T-helper 17 cell (primary cell): Measurements from ENCODE around the gene CFAP100. TPM values are rescaled to one million over a fixed set of nuclear protein-coding genes. Genes with fewer than 3 reads are reported as not detected.

Experiments
- ATAC-seq: fragments of 150-1000 bp; cut with Tn5 transposase; 2 replicates; pipeline ENCODE4 v1.10.0; 2021; ENCODE audit warnings: mild to moderate bottlenecking, moderate library complexity
- DNase-seq, 3 donors: peaks; one replicate each; pipeline versions ENCODE4 v3.0.0 to v3.0.0-alpha.2; 2020 to 2021
- H3K9me3 ChIP-seq: one replicate; pipeline ENCODE4 v1.7.0; 2013; ENCODE audit warnings: low read length, mild to moderate bottlenecking; ENCODE audit not compliant: control insufficient read depth, poor library complexity, severe bottlenecking
- H3K27ac Mint-ChIP-seq: one replicate; pipeline ENCODE4 v1.8.0; 2022; ENCODE audit warnings: mild to moderate bottlenecking, moderate library complexity, mixed read lengths
- H3K27me3 Mint-ChIP-seq: one replicate; pipeline ENCODE4 v1.8.0; 2022; ENCODE audit warnings: mixed read lengths
- H3K36me3 Mint-ChIP-seq: one replicate; pipeline ENCODE4 v1.8.0; 2022; ENCODE audit warnings: low read depth, mixed read lengths
- H3K4me1 Mint-ChIP-seq: one replicate; pipeline ENCODE4 v1.8.0; 2022; ENCODE audit warnings: mild to moderate bottlenecking, mixed read lengths
- H3K4me3 Mint-ChIP-seq: one replicate; pipeline ENCODE4 v1.8.0; 2022; ENCODE audit warnings: mild to moderate bottlenecking, moderate library complexity, mixed read lengths
- total RNA-seq, 4 donors: library from RNA in 2 of 4; stranded (reverse) in 2 of 4; gene quantifications; one replicate each; pipeline ENCODE4 v1.2.3 and lab custom pipeline; 2022 to 2026

Gene CFAP100
- total RNA-seq, 2 donors from 2014 or later: not detected

DNA sequence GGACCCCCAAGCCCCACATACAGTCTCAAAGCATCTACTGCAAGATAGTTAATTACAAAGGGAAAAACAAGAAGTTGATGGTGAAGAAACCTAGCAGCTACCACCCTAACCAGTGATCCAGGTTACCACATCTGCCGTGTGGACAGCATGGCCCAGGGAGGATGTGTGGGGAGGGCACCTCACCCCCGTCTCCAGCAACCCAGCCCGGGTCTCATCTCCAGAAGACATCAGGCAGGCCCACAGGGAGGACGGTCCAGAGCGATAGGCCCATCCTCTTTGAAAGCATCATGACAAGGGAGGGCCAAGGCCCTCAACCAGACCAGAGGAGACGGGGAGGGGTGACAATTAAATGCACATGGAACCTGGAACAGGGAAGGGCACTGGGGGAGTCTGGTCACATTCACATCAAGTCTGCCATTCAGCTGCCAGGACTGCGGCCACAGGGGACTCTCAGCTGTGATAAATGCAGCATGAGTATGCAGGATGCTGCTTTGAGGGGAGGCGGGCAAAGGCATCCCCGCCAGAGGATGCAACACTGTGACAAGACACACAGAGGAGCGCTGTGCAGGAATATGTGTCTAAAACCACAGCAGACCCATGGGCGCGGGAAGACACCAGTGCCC, 62.2 kb downstream of the CFAP100 start:
- Mint-ChIP-seq H3K4me1 (peaks cover 15% of the 10 kb centered on the region), H3K36me3 (peaks cover 10% of the 10 kb centered on the region), H3K4me3 (no peak overlapping the region), H3K27ac (no peak overlapping the region), H3K27me3 (no peaks in the 10 kb centered on the region)
- no peak for ATAC-seq
- DNase-seq: no peak
- H3K9me3 ChIP-seq: no peaks in the 10 kb centered on the region

DNA sequence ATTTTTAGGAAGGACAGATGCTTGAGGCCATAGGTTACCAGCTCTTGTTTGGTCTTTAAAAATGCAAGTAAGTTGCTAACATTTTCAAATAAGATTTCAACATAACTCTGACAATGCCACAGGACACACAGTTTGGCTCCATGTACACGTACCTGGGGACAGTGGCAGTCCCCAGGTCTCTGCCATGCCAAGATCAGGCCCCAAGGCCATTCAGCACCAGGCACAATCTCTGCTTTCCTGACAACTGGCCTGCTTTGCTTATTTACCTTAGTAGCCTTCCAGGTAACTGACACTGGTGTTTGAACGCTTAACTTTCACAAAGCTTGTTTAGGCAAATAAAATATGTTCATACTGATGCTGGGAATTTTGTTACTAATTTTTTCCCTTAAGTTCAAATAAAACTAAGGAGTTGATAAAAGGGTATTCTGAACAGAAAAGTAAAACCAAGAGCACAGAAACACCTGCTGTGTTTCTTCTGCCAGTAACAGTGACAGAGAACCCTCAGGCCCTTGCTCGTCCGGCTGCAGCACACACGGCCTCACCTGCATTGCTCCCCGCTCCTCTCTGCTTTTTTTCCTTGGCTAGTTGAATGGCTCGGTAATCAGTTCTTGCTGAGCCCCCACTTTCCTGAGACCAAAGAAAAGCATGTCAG, 64.5 kb downstream of the CFAP100 start:
- H3K36me3 Mint-ChIP-seq: peaks cover 10% of the 10 kb centered on the region
- peaks cover 15% of the 10 kb centered on the region for H3K4me1 Mint-ChIP-seq
- ATAC-seq: no peak
- DNase-seq: no peak
- H3K27ac Mint-ChIP-seq: peak overlapping the region; percentile 43
- H3K27me3 Mint-ChIP-seq: no peaks in the 10 kb centered on the region
- H3K4me3 Mint-ChIP-seq: no peak overlapping the region
- H3K9me3 ChIP-seq: no peaks in the 10 kb centered on the region

DNA sequence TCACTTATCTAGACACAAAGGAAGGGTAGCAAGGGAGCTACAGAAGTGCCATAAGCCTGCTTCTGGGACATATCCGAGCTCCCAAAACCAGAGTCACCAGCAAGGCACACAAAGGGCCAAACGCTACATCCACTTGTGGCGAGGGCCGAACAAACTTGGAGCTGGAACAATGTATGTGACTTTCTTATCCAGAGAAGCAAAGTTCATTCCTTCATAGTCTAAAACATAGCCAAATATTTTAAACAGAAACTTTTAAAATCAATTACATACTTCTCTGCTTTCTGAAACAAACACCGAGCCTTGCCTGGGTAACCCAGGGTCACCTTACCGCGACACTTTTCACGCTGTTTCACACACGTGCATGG, 65.0 kb downstream of the CFAP100 start:
- DNase-seq (no peak), ATAC-seq (no peak)
- no peaks in the 10 kb centered on the region for H3K9me3 ChIP-seq
- Mint-ChIP-seq H3K27me3 (no peaks in the 10 kb centered on the region), H3K36me3 (peaks cover 8% of the 10 kb centered on the region), H3K27ac (no peak overlapping the region), H3K4me1 (peaks cover 14% of the 10 kb centered on the region), H3K4me3 (no peak overlapping the region)

DNA sequence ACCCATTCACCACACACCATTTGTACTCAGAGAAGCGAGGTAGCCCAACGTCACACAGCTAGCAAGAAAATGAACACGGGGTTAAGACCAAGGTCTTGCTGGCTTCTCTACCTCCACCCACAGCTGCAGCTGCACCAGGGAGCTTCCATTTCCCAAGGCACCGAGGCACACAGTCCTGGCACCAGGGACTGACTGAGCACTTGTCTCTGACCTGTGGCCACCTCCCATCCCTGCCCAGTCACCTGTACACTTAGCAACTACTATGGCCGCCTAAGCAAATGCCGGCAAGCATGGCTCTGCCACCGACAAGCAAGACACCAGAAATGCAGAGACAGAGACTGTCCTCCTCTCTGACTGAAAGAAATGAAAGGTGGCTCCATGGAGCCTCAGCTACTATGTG, 65.7 kb downstream of the CFAP100 start:
- Mint-ChIP-seq H3K27ac (no peak overlapping the region), H3K36me3 (peaks cover 8% of the 10 kb centered on the region), H3K4me1 (peaks cover 14% of the 10 kb centered on the region), H3K27me3 (no peaks in the 10 kb centered on the region), H3K4me3 (no peak overlapping the region)
- ATAC-seq (no peak), DNase-seq (no peak)
- H3K9me3 ChIP-seq: no peaks in the 10 kb centered on the region

DNA sequence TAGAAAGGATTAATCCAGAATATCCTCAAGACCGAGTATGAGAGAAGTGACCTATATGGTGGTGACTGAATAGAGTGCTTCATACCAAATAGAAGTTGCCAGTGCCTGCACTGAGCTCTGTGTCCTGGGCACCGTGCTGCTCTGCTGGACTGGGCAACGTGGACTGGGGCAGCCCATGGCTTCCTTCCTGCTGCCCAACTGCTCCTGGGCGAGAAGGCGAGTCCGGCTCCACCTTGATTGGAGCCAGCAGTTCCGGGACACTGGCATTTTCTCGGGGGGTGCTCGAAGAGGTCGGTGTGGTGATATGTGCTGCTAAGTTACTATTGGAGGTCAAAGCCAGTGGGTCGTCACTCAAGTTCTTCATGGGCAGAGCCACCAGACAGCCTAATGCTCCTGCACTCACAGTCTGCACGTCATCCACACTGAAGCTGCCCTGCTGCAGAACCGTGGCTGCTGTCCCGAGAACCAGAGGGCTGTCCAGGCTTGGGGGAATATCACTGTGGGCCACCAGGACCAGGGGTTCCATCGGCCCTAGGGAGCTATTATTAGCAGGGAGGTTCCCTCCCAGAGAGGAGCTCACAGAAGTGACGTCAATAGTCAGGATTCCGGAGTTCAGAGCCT, 66.9 kb downstream of the CFAP100 start:
- H3K4me1 Mint-ChIP-seq: peaks cover 17% of the 10 kb centered on the region
- no peaks in the 10 kb centered on the region for H3K27me3 Mint-ChIP-seq
- H3K36me3 Mint-ChIP-seq: peaks cover 8% of the 10 kb centered on the region
- H3K27ac Mint-ChIP-seq: no peak overlapping the region
- no peaks in the 10 kb centered on the region for H3K9me3 ChIP-seq
- ATAC-seq (no peak), DNase-seq (no peak)
- H3K4me3 Mint-ChIP-seq: no peak overlapping the region

DNA sequence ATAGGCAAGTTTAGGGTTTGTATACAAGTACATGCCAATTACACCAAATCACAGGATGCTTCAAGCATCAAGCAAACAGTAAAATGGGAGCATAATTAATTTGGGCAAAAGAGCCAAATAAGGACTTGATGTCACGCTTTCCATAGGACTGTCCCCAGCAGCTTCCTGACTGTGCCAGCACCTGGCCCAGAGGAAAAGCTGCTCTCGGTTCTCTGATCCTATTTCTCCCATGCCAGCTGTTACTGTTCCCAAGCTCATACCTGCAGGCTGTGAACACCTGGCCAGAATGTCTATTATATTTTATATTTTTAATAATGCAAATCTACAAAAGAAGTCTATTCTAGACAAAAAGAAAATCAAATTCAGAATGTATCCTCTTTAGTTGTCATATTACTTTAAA, 68.8 kb downstream of the CFAP100 start:
- Mint-ChIP-seq H3K4me3 (no peak overlapping the region), H3K36me3 (peaks cover 11% of the 10 kb centered on the region), H3K27me3 (no peaks in the 10 kb centered on the region), H3K27ac (no peak overlapping the region), H3K4me1 (peaks cover 24% of the 10 kb centered on the region)
- H3K9me3 ChIP-seq: no peaks in the 10 kb centered on the region
- no peak for DNase-seq
- ATAC-seq: no peak

DNA sequence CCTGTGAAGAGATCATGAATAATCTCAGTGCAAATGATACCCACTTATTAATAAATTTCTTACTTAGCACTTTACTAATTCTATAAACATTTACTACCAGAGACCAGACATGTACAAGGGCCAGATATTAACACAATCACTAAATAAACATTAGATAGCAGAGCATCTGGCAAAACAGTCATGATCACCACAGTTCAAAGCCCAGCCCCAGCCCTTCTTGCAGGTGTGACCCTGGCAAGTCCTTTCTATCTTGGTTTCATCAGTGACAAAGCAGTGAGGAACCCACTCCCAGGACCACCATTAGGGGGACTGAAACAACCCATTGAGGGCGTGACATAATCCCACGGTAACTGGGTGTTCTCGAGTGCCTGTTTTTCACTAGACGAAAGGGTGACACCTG, 69.4 kb downstream of the CFAP100 start:
- ATAC-seq (no peak), DNase-seq (no peak)
- Mint-ChIP-seq H3K4me1 (peaks cover 30% of the 10 kb centered on the region), H3K27ac (peak overlapping the region; percentile 43), H3K36me3 (peaks cover 11% of the 10 kb centered on the region), H3K27me3 (no peaks in the 10 kb centered on the region), H3K4me3 (no peak overlapping the region)
- no peaks in the 10 kb centered on the region for H3K9me3 ChIP-seq

DNA sequence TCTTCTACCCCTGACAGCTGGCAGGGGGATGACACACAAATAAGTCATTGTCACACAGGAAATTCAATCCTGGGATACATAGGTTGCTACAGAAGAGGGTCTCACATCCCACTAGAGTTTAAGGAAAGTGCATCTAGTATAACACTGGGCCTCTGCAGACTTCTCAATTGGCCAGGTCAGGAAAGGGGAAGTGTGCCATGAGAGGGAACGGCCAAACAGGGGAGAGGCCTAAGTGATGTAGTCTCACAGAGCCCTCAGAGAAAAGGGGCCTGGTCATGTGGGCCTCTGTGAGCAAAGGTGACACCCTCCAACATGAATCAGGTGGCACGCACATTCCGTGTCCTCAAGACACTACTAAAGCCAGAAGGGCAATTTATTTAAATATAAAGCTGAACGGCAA, 69.8 kb downstream of the CFAP100 start:
- peaks cover 34% of the 10 kb centered on the region for H3K4me1 Mint-ChIP-seq
- no peak overlapping the region for H3K4me3 Mint-ChIP-seq
- peaks cover 14% of the 10 kb centered on the region for H3K36me3 Mint-ChIP-seq
- ATAC-seq: no peak
- DNase-seq: no peak
- peak overlapping the region; percentile 43 for H3K27ac Mint-ChIP-seq
- no peaks in the 10 kb centered on the region for H3K27me3 Mint-ChIP-seq
- no peaks in the 10 kb centered on the region for H3K9me3 ChIP-seq

DNA sequence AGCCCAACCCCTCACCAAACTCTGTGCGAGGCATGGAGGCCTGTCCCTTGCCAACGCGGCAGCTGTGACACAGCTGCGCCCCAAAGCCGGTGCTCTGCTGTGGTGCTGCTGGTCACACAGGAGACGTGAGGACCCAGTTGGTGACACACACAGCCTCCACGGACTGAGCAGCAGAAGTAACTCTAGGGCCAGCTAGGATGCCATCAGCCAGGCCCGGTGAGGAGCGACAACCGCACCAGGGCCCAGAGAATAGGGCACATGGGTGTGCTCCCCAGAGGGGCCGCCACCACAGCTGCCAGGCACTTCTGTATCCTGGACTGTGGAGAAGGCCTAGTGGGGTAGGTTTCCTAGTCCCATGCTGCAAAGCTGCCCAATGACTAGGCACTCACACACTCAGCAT, 70.3 kb downstream of the CFAP100 start:
- no peaks in the 10 kb centered on the region for H3K9me3 ChIP-seq
- Mint-ChIP-seq H3K27me3 (no peaks in the 10 kb centered on the region), H3K4me1 (peaks cover 38% of the 10 kb centered on the region), H3K36me3 (peaks cover 17% of the 10 kb centered on the region), H3K4me3 (no peak overlapping the region), H3K27ac (no peak overlapping the region)
- DNase-seq (no peak), ATAC-seq (no peak)

DNA sequence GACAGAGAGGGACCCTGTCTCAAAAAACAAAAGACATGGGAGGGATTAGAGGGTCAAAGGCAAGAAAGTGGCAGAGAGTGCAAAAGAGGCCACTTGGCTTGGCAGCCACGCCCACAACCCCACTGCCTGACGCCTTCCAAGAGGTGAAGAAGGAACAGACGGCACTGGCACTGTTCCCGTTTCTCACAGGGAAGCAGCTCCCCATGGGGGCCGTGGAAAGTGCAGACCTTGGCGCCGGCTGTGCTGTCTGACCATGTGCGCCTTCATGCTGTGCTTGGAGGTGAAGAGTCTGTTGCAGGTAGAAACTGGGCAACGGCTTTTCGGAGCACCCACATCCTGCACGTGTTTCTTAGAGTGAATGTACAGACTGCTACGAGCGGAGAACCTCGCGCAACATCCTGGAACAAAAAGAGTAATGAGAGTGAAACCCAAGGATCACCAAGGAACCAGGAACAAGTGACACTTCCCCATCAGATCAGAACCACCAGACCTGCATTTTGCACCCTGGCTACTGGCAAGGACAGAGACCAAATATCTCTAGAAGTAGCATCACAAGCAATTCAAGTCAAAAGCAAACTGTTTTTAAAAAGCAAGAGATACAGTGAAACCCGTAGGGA, 71.3 kb downstream of the CFAP100 start:
- H3K36me3 Mint-ChIP-seq: peaks cover 12% of the 10 kb centered on the region
- no peak for ATAC-seq

DNA sequence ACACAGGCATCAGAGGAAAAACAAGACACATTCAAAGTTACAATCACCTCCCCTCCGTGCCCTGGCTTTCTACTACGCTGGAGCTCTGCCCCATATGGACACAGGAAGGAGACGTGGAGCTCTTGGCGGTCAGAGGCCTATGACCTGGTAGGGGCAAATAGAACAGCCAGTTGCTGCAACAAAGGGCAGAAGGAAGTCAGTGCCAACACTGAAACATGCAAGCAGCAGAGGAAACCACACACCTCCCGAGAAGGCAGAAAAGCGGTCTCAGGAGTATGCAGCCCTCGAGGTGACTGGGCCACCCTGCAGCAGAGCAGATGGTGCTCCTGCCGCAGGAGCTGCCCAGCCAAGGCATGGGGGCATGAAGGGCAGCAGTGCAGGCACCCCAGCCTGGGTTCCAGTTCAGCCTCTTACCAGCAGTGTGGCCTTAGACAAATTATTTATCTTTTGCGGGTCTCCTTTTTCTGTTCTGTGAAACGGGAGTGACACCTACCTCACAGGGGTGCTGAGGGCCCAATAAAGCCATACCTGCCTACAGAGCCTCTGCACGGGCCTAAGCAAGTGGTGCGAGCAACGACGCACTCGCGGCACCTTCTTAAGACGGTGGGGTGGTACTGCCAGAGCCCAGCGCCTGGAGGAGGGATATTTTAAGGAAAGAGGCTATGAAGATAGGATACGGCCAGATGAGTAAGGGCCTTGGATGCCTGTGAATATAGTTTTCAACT, 72.3 kb downstream of the CFAP100 start:
- H3K9me3 ChIP-seq: no peaks in the 10 kb centered on the region
- ATAC-seq (peak; percentile 21), DNase-seq (no peak)
- Mint-ChIP-seq H3K36me3 (peaks cover 12% of the 10 kb centered on the region), H3K27ac (peak overlapping the region; percentile 24), H3K27me3 (no peaks in the 10 kb centered on the region), H3K4me1 (peaks cover 37% of the 10 kb centered on the region), H3K4me3 (peak overlapping the region; percentile 49)

More for the DNA sequence above, 71.3 kb downstream of the CFAP100 start:
- H3K27me3 Mint-ChIP-seq: no peaks in the 10 kb centered on the region
- H3K27ac Mint-ChIP-seq: peak overlapping the region; percentile 8
- no peak for DNase-seq
- H3K4me3 Mint-ChIP-seq: no peak overlapping the region
- H3K4me1 Mint-ChIP-seq: peaks cover 35% of the 10 kb centered on the region
- H3K9me3 ChIP-seq: no peaks in the 10 kb centered on the region

DNA sequence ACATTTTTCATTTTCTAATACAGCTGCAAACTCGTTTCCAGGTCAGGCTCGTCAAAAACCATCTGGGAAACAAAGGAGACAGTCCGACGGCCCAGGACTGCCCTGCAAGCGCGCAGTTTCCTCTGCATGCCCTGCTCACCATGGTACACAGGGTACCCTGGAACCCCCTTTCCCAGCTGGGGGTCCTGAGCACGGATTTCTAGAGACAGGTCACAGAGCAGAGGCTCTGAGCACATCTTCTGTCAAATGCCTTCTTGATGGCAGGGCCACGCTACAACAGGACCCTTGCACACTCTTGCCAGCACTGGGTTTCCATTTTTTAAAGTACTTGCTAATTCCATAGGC, 72.9 kb downstream of the CFAP100 start:
- Mint-ChIP-seq H3K36me3 (peaks cover 12% of the 10 kb centered on the region), H3K4me3 (no peak overlapping the region), H3K27me3 (no peaks in the 10 kb centered on the region), H3K4me1 (peaks cover 41% of the 10 kb centered on the region), H3K27ac (no peak overlapping the region)
- no peak for DNase-seq
- ATAC-seq: no peak
- no peaks in the 10 kb centered on the region for H3K9me3 ChIP-seq
